ENCODE results near the gene ABCB1. TPM values are rescaled to one million over a fixed set of nuclear protein-coding genes. Genes with fewer than 3 reads are reported as not detected.

Gene ABCB1
- total and polyA plus RNA-seq, 2 experiments from 2014 or later, result 0.53 to 0.80 TPM

- ATAC-seq (no peak), DNase-seq (ENCODE audit: low spot score) (no peak)
- Histone ChIP-seq H2AFZ (no peak overlapping the region), H3K27ac (ENCODE audit: low read depth) (no peak overlapping the region), H3K4me1 (ENCODE audit: insufficient read depth) (no peaks in the 10 kb centered on the region), H3K4me3 (no peak overlapping the region), H3K9me2 (ENCODE audit: insufficient read depth) (no peaks in the 10 kb centered on the region), H3K4me2 (no peak overlapping the region), H3K36me3 (ENCODE audit: insufficient read depth) (no peaks in the 10 kb centered on the region), H4K20me1 (replicated peaks; ENCODE audit: insufficient read depth) (no peaks in the 10 kb centered on the region), H3F3A (replicated peaks; ENCODE audit: low read depth) (no peaks in the 10 kb centered on the region), H3K27me3 (ENCODE audit: insufficient read depth) (peaks cover 6% of the 10 kb centered on the region), H3K79me2 (replicated peaks; ENCODE audit: insufficient read depth) (no peaks in the 10 kb centered on the region)
- Mint-ChIP-seq H3K36me3 (ENCODE audit: low read depth) (no peaks in the 10 kb centered on the region), H3K4me1 (no peaks in the 10 kb centered on the region; the same call in 2 of the 3 replicates), H3K27me3 (ENCODE audit: insufficient read depth, low read depth, poor library complexity) (peaks cover 1% of the 10 kb centered on the region), H3K9me3 (no peaks in the 10 kb centered on the region), H3K27ac (no peak overlapping the region), H3K4me3 (no peak overlapping the region)
- TF ChIP-seq JUNB (IDR thresholded peaks at IDR 0.05; ENCODE audit: unreplicated experiment) (no peak), CREB1 (CRISPR knock-in tag; IDR thresholded peaks at IDR 0.05; ENCODE audit: low read depth) (no peak), EZH2 (IDR thresholded peaks at IDR 0.05; ENCODE audit: low read depth, unreplicated experiment) (no peak), NANOG (IDR thresholded peaks at IDR 0.05; ENCODE audit: borderline replicate concordance) (no peak), STAT1 (IDR thresholded peaks at IDR 0.05; ENCODE audit: unreplicated experiment) (no peak), REST (IDR thresholded peaks at IDR 0.05; ENCODE audit: unreplicated experiment) (no peak), POLR2AphosphoS5 (IDR thresholded peaks at IDR 0.05; ENCODE audit: low read depth) (no peak), EZH2phosphoT487 (IDR thresholded peaks at IDR 0.05; ENCODE audit: unreplicated experiment) (no peak), ZNF114 (CRISPR knock-in tag; IDR thresholded peaks at IDR 0.05) (no peak), ZNF462 (CRISPR knock-in tag; IDR thresholded peaks at IDR 0.05) (no peak), ZNF331 (CRISPR knock-in tag; IDR thresholded peaks at IDR 0.05; ENCODE audit: low read depth) (no peak)
- TF ChIP-seq, protein P1, sequence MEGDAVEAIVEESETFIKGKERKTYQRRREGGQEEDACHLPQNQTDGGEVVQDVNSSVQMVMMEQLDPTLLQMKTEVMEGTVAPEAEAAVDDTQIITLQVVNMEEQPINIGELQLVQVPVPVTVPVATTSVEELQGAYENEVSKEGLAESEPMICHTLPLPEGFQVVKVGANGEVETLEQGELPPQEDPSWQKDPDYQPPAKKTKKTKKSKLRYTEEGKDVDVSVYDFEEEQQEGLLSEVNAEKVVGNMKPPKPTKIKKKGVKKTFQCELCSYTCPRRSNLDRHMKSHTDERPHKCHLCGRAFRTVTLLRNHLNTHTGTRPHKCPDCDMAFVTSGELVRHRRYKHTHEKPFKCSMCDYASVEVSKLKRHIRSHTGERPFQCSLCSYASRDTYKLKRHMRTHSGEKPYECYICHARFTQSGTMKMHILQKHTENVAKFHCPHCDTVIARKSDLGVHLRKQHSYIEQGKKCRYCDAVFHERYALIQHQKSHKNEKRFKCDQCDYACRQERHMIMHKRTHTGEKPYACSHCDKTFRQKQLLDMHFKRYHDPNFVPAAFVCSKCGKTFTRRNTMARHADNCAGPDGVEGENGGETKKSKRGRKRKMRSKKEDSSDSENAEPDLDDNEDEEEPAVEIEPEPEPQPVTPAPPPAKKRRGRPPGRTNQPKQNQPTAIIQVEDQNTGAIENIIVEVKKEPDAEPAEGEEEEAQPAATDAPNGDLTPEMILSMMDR (conservative IDR thresholded peaks at IDR 0.05; ENCODE audit: low read depth in 2 of 2), result no peak
- TF ChIP-seq, protein P2, sequence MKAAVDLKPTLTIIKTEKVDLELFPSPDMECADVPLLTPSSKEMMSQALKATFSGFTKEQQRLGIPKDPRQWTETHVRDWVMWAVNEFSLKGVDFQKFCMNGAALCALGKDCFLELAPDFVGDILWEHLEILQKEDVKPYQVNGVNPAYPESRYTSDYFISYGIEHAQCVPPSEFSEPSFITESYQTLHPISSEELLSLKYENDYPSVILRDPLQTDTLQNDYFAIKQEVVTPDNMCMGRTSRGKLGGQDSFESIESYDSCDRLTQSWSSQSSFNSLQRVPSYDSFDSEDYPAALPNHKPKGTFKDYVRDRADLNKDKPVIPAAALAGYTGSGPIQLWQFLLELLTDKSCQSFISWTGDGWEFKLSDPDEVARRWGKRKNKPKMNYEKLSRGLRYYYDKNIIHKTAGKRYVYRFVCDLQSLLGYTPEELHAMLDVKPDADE (IDR thresholded peaks at IDR 0.05), result no peak
Observed at GRCh38 chr7:87482115-87482514, 118.6 kb downstream of the ABCB1 start.

Data from GM23338 (cell line).